ENCODE data around the gene CCNT2.
"Not testable (repeated sequence)": the region's sequence is repeated elsewhere in the genome, so short reads cannot be mapped to it uniquely, and the experiment has no call there.

Gene CCNT2

GRCh38 chr2:134919341-134920210 is 954 bp downstream of the CCNT2 start:
- DNase-seq (ENCODE audit: low read depth, low spot score) = peak; percentile 16

GRCh38 chr2:134924912-134925311 is 6.3 kb downstream of the CCNT2 start:
- DNase-seq (ENCODE audit: low read depth, low spot score) = no peak

GRCh38 chr2:134926231-134926931 is 7.8 kb downstream of the CCNT2 start:
- DNase-seq (ENCODE audit: low read depth, low spot score) = no peak

- no peak for DNase-seq (ENCODE audit: low read depth, low spot score)
Measured at GRCh38 chr2:134927195-134927594, 8.6 kb downstream of the CCNT2 start.

- no peak for DNase-seq (ENCODE audit: low read depth, low spot score)
Measured at GRCh38 chr2:134932864-134933526, 14.4 kb downstream of the CCNT2 start.

- DNase-seq (ENCODE audit: low read depth, low spot score) = no peak
Measured at GRCh38 chr2:134933732-134934131, 15.1 kb downstream of the CCNT2 start.

GRCh38 chr2:134934150-134934549 is 15.5 kb downstream of the CCNT2 start:
- DNase-seq (ENCODE audit: low read depth, low spot score) = no peak

GRCh38 chr2:134934641-134935040 is 16.0 kb downstream of the CCNT2 start:
- DNase-seq (ENCODE audit: low read depth, low spot score) = no peak

GRCh38 chr2:134936691-134937090 is 18.1 kb downstream of the CCNT2 start:
- no peak for DNase-seq (ENCODE audit: low read depth, low spot score)

GRCh38 chr2:134943540-134943939 is 24.9 kb downstream of the CCNT2 start:
- DNase-seq (ENCODE audit: low read depth, low spot score) = no peak

- DNase-seq (ENCODE audit: low read depth, low spot score) = no peak
Measured at GRCh38 chr2:134944975-134945374, 26.4 kb downstream of the CCNT2 start.

GRCh38 chr2:134946073-134946472 is 27.5 kb downstream of the CCNT2 start:
- no peak for DNase-seq (ENCODE audit: low read depth, low spot score)

GRCh38 chr2:134949981-134950708 is 31.5 kb downstream of the CCNT2 start:
- no peak for DNase-seq (ENCODE audit: low read depth, low spot score)

- no peak for DNase-seq (ENCODE audit: low read depth, low spot score)
Measured at GRCh38 chr2:134950886-134951285, 32.3 kb downstream of the CCNT2 start.

GRCh38 chr2:134952608-134953007 is 34.0 kb downstream of the CCNT2 start:
- no peak for DNase-seq (ENCODE audit: low read depth, low spot score)

- no peak for DNase-seq (ENCODE audit: low read depth, low spot score)
Measured at GRCh38 chr2:134954065-134954464, 35.4 kb downstream of the CCNT2 start.

GRCh38 chr2:134955744-134956143 is 37.1 kb downstream of the CCNT2 start:
- DNase-seq (ENCODE audit: low read depth, low spot score) = no peak

GRCh38 chr2:134957477-134957876 is 38.9 kb downstream of the CCNT2 start:
- no peak for DNase-seq (ENCODE audit: low read depth, low spot score)

- DNase-seq (ENCODE audit: low read depth, low spot score) = not testable (repeated sequence)
Measured at GRCh38 chr2:134967166-134967565, 48.5 kb downstream of the CCNT2 start.

GRCh38 chr2:134973241-134974138 is 54.9 kb downstream of the CCNT2 start:
- no peak for DNase-seq (ENCODE audit: low read depth, low spot score)
